ENCODE results near the gene BBX. TPM values are rescaled to one million over a fixed set of nuclear protein-coding genes. Genes with fewer than 3 reads are reported as not detected.

BBX gene
- total and polyA plus RNA-seq, 2 of the 13 experiments (the other 11 are each of a cell fraction or from before 2014, with no cell fraction given), result 13.7 to 23.2 TPM

DNA sequence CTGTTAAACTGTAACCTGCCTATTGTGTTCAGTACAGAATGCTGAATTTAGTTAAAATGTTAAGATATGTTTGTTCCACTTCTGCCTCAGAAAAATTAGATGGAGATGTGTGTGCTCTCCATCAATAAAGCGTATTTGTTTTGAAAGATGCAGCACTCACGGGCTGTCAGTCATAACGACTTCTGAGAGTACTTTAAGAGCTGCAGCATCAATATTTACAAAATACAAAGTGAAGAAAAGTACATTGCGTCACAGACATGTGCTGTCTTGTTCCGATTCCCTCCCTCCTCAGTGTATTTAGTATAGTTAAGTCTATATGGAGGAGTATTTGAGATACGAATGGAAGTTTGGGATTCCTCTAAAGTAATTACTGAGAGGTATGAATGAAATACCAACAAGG, 166.6 kb downstream of the BBX start (continued):
- TF ChIP-seq HMGXB3 (CRISPR knock-in tag; IDR thresholded peaks at IDR 0.05; ENCODE audit: borderline replicate concordance), result no peak
- TF ChIP-seq REST (IDR thresholded peaks at IDR 0.05; ENCODE audit: borderline replicate concordance in 1 of 2, low read depth in 1 of 2, low read length in 2 of 2), result no peak
- no peak for TF ChIP-seq AKAP8 (CRISPR knock-in tag; IDR thresholded peaks at IDR 0.05)
- no peak for TF ChIP-seq ZNF276 (CRISPR knock-in tag; IDR thresholded peaks at IDR 0.05; ENCODE audit: low read depth)
- TF ChIP-seq KIAA2018 (CRISPR knock-in tag; IDR thresholded peaks at IDR 0.05; ENCODE audit: borderline replicate concordance), result no peak
- TF ChIP-seq, protein P1, sequence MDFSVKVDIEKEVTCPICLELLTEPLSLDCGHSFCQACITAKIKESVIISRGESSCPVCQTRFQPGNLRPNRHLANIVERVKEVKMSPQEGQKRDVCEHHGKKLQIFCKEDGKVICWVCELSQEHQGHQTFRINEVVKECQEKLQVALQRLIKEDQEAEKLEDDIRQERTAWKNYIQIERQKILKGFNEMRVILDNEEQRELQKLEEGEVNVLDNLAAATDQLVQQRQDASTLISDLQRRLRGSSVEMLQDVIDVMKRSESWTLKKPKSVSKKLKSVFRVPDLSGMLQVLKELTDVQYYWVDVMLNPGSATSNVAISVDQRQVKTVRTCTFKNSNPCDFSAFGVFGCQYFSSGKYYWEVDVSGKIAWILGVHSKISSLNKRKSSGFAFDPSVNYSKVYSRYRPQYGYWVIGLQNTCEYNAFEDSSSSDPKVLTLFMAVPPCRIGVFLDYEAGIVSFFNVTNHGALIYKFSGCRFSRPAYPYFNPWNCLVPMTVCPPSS (IDR thresholded peaks at IDR 0.05), result no peak
- no peak for TF ChIP-seq ZNF547 (CRISPR knock-in tag; IDR thresholded peaks at IDR 0.05)
